ENCODE results near the gene SMIM35. TPM values are rescaled to one million over a fixed set of nuclear protein-coding genes. Genes with fewer than 3 reads are reported as not detected.

SMIM35 gene
- total and polyA plus RNA-seq, 2 donors (not counting 3 experiments of a cell fraction or from before 2014, with no cell fraction given) = not detected

GRCh38 chr11:117986981-117987574 is 99.7 kb downstream of the SMIM35 start:
- Histone ChIP-seq H3K9me1 (replicated peaks; ENCODE audit: control insufficient read depth, extremely low read depth, insufficient read depth, low read length) (no peaks in the 10 kb centered on the region), H4K20me1 (replicated peaks; ENCODE audit: control insufficient read depth, extremely low read depth, insufficient read depth, low read length) (no peaks in the 10 kb centered on the region), H3K4me2 (ENCODE audit: insufficient read depth, low read length) (no peak overlapping the region), H3K79me2 (ENCODE audit: control insufficient read depth, insufficient read depth, low read length) (no peaks in the 10 kb centered on the region), H3K9me3 (replicated peaks; ENCODE audit: control insufficient read depth, insufficient read depth, low read length) (no peaks in the 10 kb centered on the region), H2AFZ (ENCODE audit: low read depth, low read length) (no peak overlapping the region), H3K4me1 (ENCODE audit: control insufficient read depth, extremely low read depth, insufficient read depth, low read length) (peaks cover 4% of the 10 kb centered on the region), H3K27me3 (ENCODE audit: control insufficient read depth in 2 of 2, insufficient read depth in 2 of 2, low read length in 2 of 2) (peaks cover 12 to 13% of the 10 kb centered on the region in 2 experiments), H3K4me3 (replicated peaks in 1 of 3; ENCODE audit: insufficient read depth in 1 of 3, low read depth in 1 of 3, low read length in 3 of 3) (no peak overlapping the region), H3K36me3 (ENCODE audit: control insufficient read depth in 2 of 2, extremely low read depth in 1 of 2, insufficient read depth in 2 of 2, low read length in 2 of 2) (no peaks in the 10 kb centered on the region), H3K27ac (ENCODE audit: insufficient read depth, low read depth, low read length) (no peak overlapping the region), H3K9ac (replicated peaks; ENCODE audit: extremely low read depth, insufficient read depth, low read length) (no peak overlapping the region)
- ChIA-PET CTCF (interaction anchor here (1.3 to 3.9 kb wide), 3 partner anchors 8 to 168 kb away, joined by 3 to 20 read pairs (median 4); no protein-coding TSS in a partner anchor), POLR2A (no interaction called here)
- FAIRE-seq (no peak), DNase-seq (ENCODE audit: low read depth, low spot score) (no peak)
- dilution Hi-C loops (cut with MboI; ENCODE audit: extremely low pct_ligation_motif_present, low sequenced_read_pairs) (no loop called here), intact Hi-C loops (cut with micrococcal nuclease) (loop anchor here (1.0 kb wide), 1 partner anchor 143 kb away; no protein-coding TSS in a partner anchor)
- no peak for TF ChIP-seq MYC (IDR thresholded peaks at IDR 0.05; ENCODE audit: low read depth, low read length)
- no TSS peak for BruUV-seq (replicated peaks)

GRCh38 chr11:117985953-117986887 is 100.5 kb downstream of the SMIM35 start, which contains the start of gene IL10RA:
IL10RA (plus strand) TSS chr11:117986394; CDS start chr11:117986468, 74 bp downstream.
- CTCF ChIA-PET = interaction anchor here (0.9 to 3.9 kb wide), 4 partner anchors 12 to 167 kb away, joined by 3 to 20 read pairs (median 4); no protein-coding TSS in a partner anchor
- Histone ChIP-seq H3K27ac (ENCODE audit: insufficient read depth, low read depth, low read length) (no peak within 1 kb of the TSS), H3K79me2 (ENCODE audit: control insufficient read depth, insufficient read depth, low read length) (no peaks in the 10 kb centered on the region), H3K9ac (replicated peaks; ENCODE audit: extremely low read depth, insufficient read depth, low read length) (peak within 1 kb of the TSS; percentile 32), H3K4me1 (ENCODE audit: control insufficient read depth, extremely low read depth, insufficient read depth, low read length) (peaks cover 4% of the 10 kb centered on the region), H3K9me3 (replicated peaks; ENCODE audit: control insufficient read depth, insufficient read depth, low read length) (no peaks in the 10 kb centered on the region), H3K36me3 (ENCODE audit: control insufficient read depth in 2 of 2, extremely low read depth in 1 of 2, insufficient read depth in 2 of 2, low read length in 2 of 2) (no peaks in the 10 kb centered on the region), H3K4me2 (ENCODE audit: insufficient read depth, low read length) (peak within 1 kb of the TSS; percentile 68), H3K4me3 (replicated peaks in 1 of 3; ENCODE audit: insufficient read depth in 1 of 3, low read depth in 1 of 3, low read length in 3 of 3) (peak within 1 kb of the TSS in 2 of 3 experiments; percentile 37 to 49), H3K9me1 (replicated peaks; ENCODE audit: control insufficient read depth, extremely low read depth, insufficient read depth, low read length) (no peaks in the 10 kb centered on the region), H3K27me3 (ENCODE audit: control insufficient read depth in 2 of 2, insufficient read depth in 2 of 2, low read length in 2 of 2) (peaks cover 12 to 17% of the 10 kb centered on the region in 2 experiments), H4K20me1 (replicated peaks; ENCODE audit: control insufficient read depth, extremely low read depth, insufficient read depth, low read length) (no peaks in the 10 kb centered on the region), H2AFZ (ENCODE audit: low read depth, low read length) (peak within 1 kb of the TSS; percentile 92)
- dilution Hi-C loops (cut with MboI; ENCODE audit: extremely low pct_ligation_motif_present, low sequenced_read_pairs) (no loop called here), intact Hi-C loops (cut with micrococcal nuclease) (loop anchor here (1.0 kb wide), 1 partner anchor 142 kb away; no protein-coding TSS in a partner anchor)
- no peak for TF ChIP-seq FOS (IDR thresholded peaks at IDR 0.05; ENCODE audit: borderline replicate concordance, insufficient read depth, low read length)
- TF ChIP-seq POLR2A (IDR thresholded peaks at IDR 0.05; ENCODE audit: low read depth, low read length) = no peak
- TF ChIP-seq GATA2 (IDR thresholded peaks at IDR 0.05; ENCODE audit: insufficient read depth, insufficient read length, low read depth, low read length) = no peak
- TF ChIP-seq JUN (IDR thresholded peaks at IDR 0.05; ENCODE audit: borderline replicate concordance, insufficient read depth, insufficient read length, low read depth) = no peak
- TF ChIP-seq, protein P1, sequence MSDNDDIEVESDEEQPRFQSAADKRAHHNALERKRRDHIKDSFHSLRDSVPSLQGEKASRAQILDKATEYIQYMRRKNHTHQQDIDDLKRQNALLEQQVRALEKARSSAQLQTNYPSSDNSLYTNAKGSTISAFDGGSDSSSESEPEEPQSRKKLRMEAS (IDR thresholded peaks at IDR 0.05; ENCODE audit: insufficient read depth, insufficient read length) = no peak
- no peak for TF ChIP-seq CTCF (IDR thresholded peaks at IDR 0.05; ENCODE audit: extremely low read depth in 1 of 2, insufficient read depth in 1 of 2, low read depth in 1 of 2, low read length in 2 of 2)
- TF ChIP-seq MYC (IDR thresholded peaks at IDR 0.05; ENCODE audit: low read depth, low read length) = no peak
- TF ChIP-seq POLR2AphosphoS5 (IDR thresholded peaks at IDR 0.05; ENCODE audit: insufficient read depth, low read depth, low read length) = no peak
- TF ChIP-seq EZH2 (IDR thresholded peaks at IDR 0.05; ENCODE audit: borderline replicate concordance, low read depth, low read length, severe bottlenecking) = no peak
- POLR2A ChIA-PET = interaction anchor here (0.5 kb wide), 1 partner anchor 23 kb away, joined by 4 read pairs; no protein-coding TSS in a partner anchor
- peak; percentile 78 for FAIRE-seq
- BruUV-seq (replicated peaks) = no TSS peak
- peak; percentile 78 for DNase-seq (ENCODE audit: low read depth, low spot score)

Data from endothelial cell of umbilical vein (primary cell).